ENCODE results near the gene SPRY1. TPM values are rescaled to one million over a fixed set of nuclear protein-coding genes. Genes with fewer than 3 reads are reported as not detected.

Gene SPRY1
- total RNA-seq, 1 experiment from 2014 or later: 4.8 TPM

- TF ChIP-seq MAX (IDR thresholded peaks at IDR 0.05): no peak
- no peak for TF ChIP-seq CBX3 (IDR thresholded peaks at IDR 0.05; ENCODE audit: low read depth)
- no peak for TF ChIP-seq POLR2A (IDR thresholded peaks at IDR 0.05; ENCODE audit: borderline replicate concordance, extremely low read depth, insufficient read depth, insufficient read length)
These were observed 21.8 kb downstream of the SPRY1 start (continued) for GRCh38 chr4:123418351-123418931.

GRCh38 chr4:123419885-123420755 lies 23.5 kb downstream of the SPRY1 start:
- Histone ChIP-seq H3K9ac (ENCODE audit: low read length) (no peak overlapping the region), H3K79me2 (ENCODE audit: insufficient read depth, low read length) (no peaks in the 10 kb centered on the region), H3K36me3 (ENCODE audit: control insufficient read depth in 1 of 2, insufficient read depth in 2 of 2, low read length in 2 of 2) (no peaks in the 10 kb centered on the region), H3K27ac (ENCODE audit: low read depth, low read length) (no peak overlapping the region), H3K27me3 (ENCODE audit: insufficient read depth, low read length) (no peaks in the 10 kb centered on the region), H3K9me2 (ENCODE audit: insufficient read depth) (no peaks in the 10 kb centered on the region), H3K4me3 (replicated peaks in 1 of 2; ENCODE audit: low read depth in 1 of 2, low read length in 2 of 2) (no peak overlapping the region), H3K4me2 (ENCODE audit: low read length) (no peak overlapping the region), H3K4me1 (ENCODE audit: control insufficient read depth in 1 of 2, insufficient read depth in 2 of 2, low read length in 2 of 2) (peaks cover 4 to 12% of the 10 kb centered on the region in 2 experiments; a peak in 3 of 4 replicates), H4K20me1 (ENCODE audit: insufficient read depth) (no peaks in the 10 kb centered on the region), H2AFZ (ENCODE audit: low read depth, low read length, poor library complexity, severe bottlenecking) (no peak overlapping the region), H3K9me3 (ENCODE audit: control insufficient read depth in 1 of 2, insufficient read depth in 1 of 2, low read depth in 1 of 2, low read length in 2 of 2) (no peaks in the 10 kb centered on the region)
- ChIA-PET CTCF (no interaction called here), POLR2A (no interaction called here), RAD21 (ENCODE audit: low non-redundant PET in 1 of 2, low total read pairs in 2 of 2, uncharacterized antibody in 2 of 2, unreplicated experiment in 2 of 2) (no interaction called here)
- BruUV-seq (replicated peaks): no TSS peak
- intact Hi-C loops (cut with micrococcal nuclease): no loop called here
- DNase-seq (ENCODE audit: low read depth, low spot score) (no peak), ATAC-seq (no peak)
- TF ChIP-seq REST (IDR thresholded peaks at IDR 0.05; ENCODE audit: low read depth): no peak
- no peak for TF ChIP-seq EGR1 (IDR thresholded peaks at IDR 0.05; ENCODE audit: low read depth)
- TF ChIP-seq JUND (IDR thresholded peaks at IDR 0.05): no peak
- no peak for TF ChIP-seq CEBPB (IDR thresholded peaks at IDR 0.05; ENCODE audit: low read depth)
- no peak for TF ChIP-seq ELF1 (IDR thresholded peaks at IDR 0.05; ENCODE audit: borderline replicate concordance, low read depth)
- TF ChIP-seq SIN3A (IDR thresholded peaks at IDR 0.05; ENCODE audit: low read depth): no peak
- TF ChIP-seq ZNF274 (IDR thresholded peaks at IDR 0.05; ENCODE audit: low read depth, low read length): no peak
- TF ChIP-seq MAX (IDR thresholded peaks at IDR 0.05): no peak
- TF ChIP-seq YY1 (IDR thresholded peaks at IDR 0.05; ENCODE audit: extremely low read depth, insufficient replicate concordance, low read depth, low read length): no peak
- TF ChIP-seq CTCF (IDR thresholded peaks at IDR 0.05 in 2 of 3, conservative IDR thresholded peaks at IDR 0.05 in 1 of 3; ENCODE audit: borderline replicate concordance in 1 of 3, insufficient read depth in 1 of 3, low read depth in 2 of 3, low read length in 2 of 3): no peak
- no peak for TF ChIP-seq SP1 (IDR thresholded peaks at IDR 0.05; ENCODE audit: low read depth)
- no peak for TF ChIP-seq POLR2A (IDR thresholded peaks at IDR 0.05; ENCODE audit: borderline replicate concordance, extremely low read depth, insufficient read depth, insufficient read length)
- no peak for TF ChIP-seq TCF7L2 (IDR thresholded peaks at IDR 0.05; ENCODE audit: borderline replicate concordance, extremely low read depth, insufficient read depth, insufficient read length)
- TF ChIP-seq EZH2phosphoT487 (IDR thresholded peaks at IDR 0.05; ENCODE audit: borderline replicate concordance): no peak
- TF ChIP-seq SRF (IDR thresholded peaks at IDR 0.05; ENCODE audit: low read depth): no peak
